HG02623 (cell line): ENCODE measurements around the gene RNF39.
A peak's percentile ranks its signal among the peaks of the same experiment; 100 is the strongest.
"Not testable (repeated sequence)": the region's sequence is repeated elsewhere in the genome, so short reads cannot be mapped to it uniquely, and the experiment has no call there.

Source experiments
- ATAC-seq: cut with Tn5 transposase; IDR thresholded peaks from one replicate; pipeline ENCODE4 v1.9.1; 2021; ENCODE audit warnings: moderate library complexity; ENCODE audit not compliant: unreplicated experiment

RNF39 gene, protein sequence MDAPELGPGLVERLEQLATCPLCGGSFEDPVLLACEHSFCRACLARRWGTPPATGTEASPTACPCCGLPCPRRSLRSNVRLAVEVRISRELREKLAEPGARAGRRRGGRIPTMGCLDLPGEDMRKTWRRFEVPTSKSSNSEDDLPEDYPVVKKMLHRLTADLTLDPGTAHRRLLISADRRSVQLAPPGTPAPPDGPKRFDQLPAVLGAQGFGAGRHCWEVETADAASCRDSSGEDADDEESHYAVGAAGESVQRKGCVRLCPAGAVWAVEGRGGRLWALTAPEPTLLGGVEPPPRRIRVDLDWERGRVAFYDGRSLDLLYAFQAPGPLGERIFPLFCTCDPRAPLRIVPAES

DNA sequence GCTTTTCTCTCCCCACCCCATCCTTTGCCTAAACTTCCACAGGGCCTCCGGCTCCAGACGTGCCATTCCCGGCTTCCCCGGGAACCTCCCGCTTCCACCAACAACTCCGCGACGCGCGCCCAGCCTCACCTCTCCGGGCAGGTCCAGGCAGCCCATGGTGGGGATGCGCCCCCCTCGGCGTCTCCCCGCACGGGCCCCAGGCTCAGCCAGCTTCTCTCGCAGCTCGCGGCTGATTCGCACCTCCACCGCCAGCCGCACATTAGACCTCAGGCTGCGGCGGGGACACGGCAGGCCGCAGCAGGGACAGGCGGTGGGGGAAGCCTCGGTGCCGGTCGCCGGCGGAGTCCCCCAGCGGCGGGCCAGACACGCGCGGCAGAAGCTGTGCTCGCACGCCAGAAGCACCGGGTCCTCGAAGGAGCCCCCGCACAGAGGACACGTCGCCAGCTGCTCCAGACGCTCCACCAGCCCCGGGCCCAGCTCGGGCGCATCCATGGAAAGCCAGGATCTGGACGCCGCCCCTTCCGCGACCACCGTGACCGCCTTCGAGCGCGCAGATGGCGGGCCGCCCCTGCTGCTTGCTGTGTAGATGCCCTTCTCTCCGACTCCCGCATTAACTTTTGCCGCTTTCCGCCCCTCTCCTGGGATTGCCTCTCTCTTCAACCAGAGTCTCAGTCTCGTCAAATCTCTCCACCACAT lies at the start of gene RNF39:
Gene RNF39, minus strand, starts transcription at position 676 of the 696 bp plus-strand sequence. Its CDS starts 184 bp downstream, at position 492.
- ATAC-seq, result no peak

DNA sequence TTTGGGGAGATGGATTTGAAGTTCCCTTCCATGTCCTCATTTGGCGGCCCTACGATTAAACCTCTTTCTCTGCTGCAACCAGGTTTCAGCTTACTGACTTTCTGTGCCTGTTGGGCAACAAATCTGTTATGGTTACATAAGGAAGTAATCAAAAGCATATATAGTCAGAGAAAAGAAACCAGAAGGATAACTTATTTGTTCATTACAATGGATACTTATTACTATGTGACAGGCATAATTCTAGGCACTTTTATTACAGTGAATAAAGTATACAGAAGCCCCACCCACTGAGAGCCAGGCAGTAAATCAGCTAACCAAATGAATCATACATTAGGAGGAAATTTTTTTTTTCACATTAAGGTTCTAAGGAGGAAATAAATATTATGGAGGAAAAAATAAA lies 46.9 kb upstream of the RNF39 start:
- no peak for ATAC-seq

DNA sequence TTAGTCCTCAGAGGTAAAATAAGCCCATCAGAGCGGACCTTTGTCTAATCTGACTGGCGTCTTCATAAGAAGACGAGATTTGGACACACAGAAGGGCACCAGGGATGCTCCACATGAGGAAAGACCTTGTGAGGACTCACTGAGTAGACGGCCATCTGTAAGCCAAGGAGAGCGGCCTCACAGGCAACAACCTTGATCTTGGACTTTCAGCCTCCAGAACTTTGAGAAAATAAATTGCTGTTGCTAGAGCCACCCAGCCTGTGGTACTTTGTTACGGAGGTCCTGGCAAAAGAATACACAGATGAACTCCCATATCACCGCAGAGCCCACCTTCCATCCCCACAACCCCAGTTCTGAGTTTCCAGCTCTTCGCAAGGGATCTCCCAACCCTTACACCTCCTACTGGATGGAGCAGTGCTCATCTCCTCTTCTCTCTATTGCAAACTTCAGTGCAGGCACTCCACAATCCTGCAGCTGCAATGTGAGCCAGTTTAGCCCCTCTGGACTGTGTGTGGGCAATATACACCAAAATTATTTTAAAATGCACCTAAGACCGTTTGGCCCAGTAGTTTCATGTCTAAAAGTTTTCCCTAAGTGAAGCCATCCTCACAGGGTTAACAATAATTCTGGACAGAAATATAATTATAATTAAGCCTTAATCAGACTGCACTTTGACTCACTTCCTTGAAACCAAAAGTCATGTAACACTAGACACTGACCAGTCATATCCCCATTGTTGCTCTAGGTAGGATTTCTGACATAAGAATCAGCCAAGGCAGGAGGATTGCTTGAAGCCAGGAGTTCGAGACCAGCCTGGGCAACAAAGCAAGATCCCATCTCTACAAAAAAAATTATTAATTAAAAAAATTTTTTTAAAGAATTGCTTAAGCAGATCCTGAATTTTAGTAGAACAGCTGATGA lies 46.1 kb upstream of the RNF39 start:
- ATAC-seq, result no peak

DNA sequence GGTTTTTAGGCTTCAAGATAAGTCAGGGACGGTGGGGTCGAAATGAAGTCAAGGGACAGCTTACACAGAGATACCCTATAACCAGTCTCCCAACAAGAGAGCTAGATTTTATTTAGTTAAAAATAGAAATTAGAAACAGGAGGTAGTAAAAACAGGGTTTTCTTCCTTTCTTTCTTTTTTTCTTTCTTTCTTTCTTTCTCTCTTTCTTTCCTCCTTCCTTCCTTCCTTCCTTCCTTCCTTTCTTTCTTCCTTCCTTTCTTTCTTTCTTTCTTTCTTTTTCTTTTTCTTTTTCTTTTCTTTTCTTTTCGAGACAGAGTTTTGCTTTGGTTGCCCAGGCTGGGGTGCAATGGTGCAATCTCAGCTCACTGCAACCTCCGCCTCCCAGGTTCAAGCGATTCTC lies 43.1 kb upstream of the RNF39 start:
- ATAC-seq, result not testable (repeated sequence)

DNA sequence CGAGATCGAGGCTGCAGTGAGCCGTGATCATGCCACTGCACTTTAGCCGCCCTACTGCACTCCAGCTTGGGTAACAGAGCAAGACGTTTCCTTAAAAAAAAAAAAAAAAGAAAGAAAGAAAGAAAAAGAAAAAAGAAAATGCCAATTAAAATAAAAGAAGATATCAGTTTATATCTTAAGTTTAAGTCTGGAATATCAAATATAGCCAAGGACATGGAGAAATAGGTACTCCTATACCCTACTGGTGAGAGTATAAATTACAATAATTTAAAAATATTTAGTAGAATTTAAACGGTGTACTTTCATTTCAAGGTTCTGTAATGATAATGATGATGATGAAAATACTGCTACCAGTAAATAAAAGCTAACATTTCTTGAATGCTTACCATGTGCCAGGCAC lies 41.2 kb upstream of the RNF39 start:
- no peak for ATAC-seq

DNA sequence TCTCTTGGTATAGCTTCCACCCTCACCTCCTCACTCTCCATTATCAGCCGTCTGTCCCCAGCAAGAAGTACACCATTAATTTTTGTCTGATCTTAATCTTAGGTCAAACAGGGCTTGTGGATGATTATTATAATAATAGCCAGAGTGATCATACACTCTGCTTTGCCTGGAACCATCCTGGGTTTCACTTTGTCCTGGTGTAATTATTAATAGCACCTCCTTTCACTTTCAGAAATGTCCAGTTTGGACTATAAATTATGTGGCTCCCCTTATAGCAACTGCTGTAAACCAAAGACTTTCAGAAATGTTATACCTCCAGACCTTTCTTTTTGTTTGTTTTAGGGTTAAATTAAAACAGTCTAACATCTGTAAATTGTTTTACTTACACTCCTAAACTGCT lies 38.3 kb upstream of the RNF39 start:
- ATAC-seq, result no peak

DNA sequence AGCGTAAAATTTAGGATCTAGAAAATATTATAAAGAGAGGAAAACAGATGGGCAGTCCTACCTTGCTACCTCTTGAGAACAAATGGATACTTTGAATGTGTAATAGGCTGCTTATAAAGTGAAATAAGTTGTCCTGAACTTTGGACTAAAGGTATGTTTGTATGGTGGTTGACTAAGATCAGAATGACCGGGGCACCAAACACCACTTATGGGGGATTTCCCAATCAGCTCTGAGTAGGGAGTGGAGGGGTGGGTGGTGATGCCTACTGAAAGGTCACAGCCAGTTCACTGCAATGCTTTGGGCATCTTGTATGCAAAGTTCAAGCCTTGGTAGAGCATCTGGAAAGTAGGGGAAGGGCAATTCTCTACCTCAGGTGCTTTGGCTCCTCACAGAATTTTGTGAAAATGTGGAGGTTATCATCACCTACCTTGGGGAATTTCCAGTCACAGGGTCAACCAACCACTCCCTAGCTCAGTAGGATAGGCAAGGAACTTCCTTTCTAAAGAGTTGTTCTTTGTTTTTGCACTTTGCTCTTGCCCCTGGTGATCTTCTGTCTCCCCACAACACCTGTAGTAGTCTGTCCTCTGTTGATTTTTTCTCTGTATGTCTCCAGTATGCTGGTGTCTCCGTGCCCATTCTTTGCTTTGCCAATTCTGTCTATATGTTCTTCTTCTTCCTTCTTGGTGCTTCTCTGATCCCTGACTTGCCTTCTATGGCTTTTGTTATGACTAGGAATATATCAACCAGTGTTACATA lies 37.6 kb upstream of the RNF39 start, which contains the start of gene TRIM31:
Gene TRIM31, minus strand, starts transcription at position 88 of the 757 bp plus-strand sequence. CDS start 285 bp downstream, outside the sequence.
- ATAC-seq, result no peak

DNA sequence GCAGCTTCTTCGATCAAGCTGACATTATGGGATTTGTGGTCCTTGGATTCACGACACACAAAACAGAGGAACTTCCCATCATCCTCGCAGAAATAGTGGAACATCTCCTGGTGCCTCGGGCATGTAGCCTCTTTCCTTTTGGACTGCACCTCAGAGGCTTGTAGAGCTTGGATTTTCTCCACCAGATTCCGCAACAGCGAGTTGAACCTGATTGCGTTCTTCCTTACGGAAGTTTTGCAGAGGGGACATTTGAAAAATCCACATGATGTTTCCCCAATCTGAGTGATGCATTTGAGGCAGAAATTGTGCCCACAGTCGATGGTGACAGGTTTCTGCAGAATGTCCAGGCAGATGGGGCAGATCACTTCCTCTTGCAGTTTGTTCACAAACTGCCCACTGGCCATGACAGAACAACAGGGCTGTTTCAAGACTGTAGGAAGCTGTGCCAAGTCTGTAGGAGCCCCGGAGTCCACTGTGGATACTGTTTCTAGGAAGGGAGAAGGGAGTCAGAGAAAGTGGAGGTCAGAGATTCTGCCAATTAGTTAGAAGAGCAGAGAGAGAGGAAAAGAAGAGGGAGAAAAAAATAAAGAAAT lies 36.9 kb upstream of the RNF39 start:
- no peak for ATAC-seq

DNA sequence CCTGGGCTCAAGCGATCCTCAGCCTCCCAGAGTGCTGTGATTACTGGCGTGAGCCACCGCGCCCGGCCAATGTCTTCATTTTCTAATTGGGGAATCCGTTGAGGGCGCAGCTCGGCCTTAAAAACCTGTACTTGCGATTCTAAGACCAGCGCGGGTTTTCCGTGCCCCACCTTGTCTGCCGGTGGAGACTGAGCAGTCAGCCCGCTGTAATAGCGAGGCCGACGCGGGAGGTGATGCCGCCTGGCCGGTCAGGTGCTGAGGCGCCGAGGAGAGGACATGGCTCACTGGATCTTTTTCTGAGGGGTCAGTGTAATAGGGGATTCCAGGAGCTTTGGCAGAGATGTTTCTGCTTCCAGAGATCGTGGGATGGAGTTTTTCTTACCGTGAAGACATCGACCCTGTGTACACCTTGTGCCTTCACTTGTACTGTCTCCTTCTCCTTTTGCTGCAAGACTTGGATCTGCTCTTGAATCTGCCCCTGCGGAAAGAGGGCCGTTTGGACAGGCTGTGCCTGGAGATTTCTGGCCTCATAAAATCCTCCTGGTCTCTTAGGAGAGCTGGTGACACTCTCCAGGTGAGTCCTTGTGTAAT lies 35.8 kb upstream of the RNF39 start:
- ATAC-seq, result no peak

DNA sequence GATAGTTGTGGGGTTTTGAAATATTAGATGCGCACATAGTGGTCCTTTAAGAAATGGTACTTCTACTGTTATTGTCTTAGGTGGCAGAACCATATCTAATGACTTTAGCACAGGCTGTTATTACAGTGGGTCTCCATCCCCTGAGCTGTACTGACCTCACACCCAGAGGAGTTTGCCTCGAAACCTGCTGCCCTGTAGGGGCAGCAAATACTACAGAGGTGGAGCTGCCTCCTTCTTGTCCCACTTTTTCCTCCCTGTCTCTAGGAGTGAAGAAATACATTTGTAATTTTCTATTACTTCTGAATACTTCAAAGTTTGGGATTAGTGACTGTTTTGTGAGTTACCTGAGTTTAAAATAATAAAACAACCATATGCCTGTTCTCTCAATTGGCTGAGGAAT lies 29.1 kb upstream of the RNF39 start:
- no peak for ATAC-seq

DNA sequence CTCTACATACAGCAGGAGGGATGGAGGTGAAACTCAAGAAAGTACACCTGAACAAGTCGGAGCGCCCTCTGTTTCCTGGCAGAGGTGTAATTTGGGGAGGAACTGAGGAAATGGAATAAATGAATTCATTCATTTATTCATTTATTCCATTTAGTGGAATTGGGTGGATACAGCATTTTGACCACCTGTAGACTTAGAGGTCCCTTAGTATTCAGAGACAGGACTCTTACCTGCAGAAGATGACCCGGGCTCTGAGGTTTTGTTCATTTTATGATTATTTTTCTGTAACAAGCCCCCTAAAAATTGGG lies 28.3 kb upstream of the RNF39 start:
- ATAC-seq, result no peak

DNA sequence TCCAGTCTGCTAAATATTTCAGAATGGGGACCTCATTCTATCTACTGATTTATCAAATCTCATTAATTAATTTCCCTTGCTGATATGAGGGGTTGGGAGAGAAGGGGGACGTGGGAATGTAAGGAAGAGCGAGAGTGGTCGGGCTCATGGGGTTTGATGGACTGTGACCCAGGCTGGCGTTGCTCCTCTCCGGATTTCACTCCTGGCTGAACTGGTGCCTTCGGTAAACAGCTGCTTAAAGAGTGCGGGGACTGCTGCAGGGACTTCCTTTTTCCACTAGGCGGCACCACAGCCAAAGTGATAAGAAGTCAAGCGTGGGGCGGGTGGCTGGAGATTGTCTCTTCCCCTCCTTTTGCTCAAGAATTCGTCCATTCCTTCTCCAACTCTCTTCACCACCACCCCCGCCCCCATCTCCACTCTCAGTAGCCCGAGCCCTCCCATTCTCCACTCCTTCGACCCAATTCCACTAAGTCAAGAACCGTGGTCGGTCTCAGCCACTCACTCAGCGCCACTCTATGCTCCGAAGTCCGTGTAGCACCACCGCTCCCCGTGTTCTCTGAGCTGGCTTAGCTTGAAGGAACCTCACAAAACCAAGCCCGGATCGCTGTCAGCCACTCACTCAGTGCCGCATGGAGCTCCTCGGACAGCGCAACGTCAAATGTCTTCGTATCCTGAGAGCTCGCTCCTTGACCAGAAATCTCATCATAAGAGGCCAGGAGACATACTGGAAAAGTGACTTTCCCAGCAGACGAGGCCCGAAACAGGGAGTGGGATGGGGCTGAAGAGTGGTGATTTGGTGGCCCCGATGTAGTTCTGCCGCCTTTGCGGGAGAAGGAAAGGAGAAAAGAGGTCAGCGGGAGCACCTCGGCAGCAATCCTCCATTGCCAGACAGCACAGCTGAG lies 27.7 kb upstream of the RNF39 start:
- peak; percentile 59 for ATAC-seq

DNA sequence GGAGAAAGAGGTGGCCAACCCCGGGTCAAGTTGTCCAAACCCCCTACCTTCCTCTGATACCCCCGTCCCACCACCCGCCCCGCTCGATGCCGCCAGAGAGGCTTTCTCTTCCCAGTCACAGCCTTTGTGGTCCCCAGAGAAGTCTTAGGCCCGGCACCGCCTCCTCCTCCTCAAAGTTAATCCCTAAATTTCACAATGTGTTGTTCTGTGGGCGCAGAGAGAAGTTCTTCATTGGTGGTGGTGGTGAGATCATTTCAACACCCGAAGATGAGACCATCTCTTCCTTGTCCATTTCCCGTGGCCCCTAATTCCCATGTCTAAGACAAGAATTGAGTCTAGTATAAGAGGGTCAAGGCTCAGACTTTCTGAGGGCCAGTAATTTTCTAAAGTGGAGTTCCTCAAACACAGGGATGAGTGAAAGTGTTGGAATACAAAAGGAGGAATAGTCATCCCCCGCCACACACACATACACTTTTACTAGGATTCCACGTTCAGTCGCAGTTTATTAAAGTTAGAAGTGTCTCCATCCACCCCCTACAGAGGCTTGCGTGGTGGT lies 26.9 kb upstream of the RNF39 start:
- ATAC-seq, result no peak

DNA sequence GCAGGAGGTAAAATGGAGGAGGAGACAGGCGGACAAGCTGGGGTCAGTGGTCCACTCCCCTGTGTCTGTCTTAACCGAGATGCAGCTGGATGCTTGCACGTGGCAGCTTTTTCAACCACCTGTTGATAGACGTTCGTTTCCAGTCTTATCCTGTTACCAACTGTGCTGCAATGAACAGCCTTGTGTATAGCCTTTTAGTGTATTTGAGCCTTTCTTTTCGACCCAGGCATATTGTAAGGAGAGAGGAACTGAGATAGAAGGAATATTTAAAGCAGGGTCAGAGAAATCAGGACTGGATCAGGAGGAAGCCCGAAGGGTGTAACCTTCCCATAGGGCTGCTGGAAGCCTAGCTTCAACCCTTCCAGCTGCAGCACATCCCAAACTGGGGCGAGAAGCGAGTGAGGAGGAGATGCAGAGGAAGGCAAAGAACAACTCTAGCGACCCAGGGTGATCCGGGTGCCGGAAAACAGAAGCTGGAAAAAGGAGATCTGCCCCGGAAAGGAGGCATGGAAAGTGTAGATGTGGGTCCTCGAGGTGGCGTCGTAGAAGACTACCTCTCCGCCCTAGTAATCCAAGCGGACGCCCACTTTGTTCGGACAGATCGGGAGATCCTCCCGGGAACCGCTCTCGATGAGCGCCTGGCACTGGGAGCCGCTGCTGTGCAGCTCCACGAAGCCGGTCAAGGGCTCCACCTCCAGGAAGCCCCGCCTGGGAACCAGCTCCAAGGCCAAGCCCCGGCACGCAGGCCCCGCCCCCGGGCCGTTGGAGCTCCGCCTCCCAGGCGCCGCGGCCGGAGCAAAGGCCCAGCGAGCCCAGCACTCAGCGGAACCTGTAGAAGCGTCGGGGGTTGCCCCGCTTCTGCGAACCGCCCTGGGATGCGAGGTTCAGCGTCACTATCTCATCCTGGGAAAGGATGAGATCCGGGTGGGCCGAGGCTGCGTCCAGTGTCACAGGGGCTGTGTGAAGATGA lies 26.2 kb upstream of the RNF39 start:
- peak; percentile 68 for ATAC-seq

DNA sequence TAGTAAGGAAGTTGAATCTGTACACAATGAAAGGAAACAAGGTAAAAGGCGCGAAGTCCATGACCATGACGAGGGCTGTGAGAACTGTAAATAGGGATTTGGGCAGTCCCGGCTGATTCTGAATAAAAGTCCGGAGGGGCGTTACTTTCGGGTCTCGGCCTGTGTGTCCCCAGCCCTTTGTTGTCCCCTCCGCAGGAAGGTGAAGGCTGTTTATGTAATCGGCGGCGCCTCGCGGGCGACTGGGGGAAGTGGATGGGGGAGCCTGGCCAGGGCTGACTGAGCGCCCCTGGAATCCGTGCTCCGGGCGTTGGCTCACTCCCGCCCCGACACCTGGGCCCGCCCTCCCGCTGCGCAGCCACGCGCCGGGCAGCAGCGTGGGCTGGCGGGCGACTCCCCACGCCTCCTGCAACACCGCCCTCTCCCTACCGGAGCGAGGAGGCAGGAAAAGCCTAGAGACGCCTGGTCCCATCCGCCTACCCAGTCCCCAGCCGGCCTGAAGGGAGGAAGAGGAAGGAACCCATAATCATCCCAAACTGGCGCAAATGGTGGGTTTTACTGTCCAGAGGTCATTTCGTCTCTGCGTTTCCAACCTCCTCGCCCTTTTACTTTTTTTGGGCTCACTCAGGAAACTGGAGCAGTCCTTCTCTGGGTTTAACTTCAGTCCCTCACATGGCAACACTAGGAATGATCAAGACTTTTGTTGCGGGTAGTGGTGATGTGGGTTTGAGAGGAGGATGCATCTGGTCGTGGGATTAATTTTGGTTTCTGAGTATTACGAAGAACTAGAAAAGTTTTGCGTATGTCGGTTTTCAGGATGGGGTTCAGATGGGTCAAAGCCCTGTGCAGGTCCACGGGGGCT lies 25.2 kb upstream of the RNF39 start:
- no peak for ATAC-seq

DNA sequence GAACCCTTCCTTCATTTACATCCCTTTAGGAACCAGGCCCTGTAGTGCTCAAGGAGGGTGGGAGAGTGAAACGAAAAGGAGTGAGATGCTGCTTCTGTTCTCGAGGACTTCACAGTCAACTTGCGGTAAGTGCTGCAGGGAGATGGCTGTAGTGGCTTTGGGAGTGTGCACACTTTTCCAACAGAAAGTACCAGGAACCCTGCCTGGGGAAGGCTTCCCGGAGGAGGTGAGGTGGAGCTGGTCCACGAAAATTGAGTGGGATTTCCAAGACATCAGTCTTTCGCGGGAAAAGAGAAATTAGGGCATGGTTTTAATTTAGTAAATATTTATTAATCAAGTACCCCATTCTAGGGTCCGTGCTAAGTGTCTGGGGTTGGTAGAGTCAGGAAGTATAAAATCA lies 24.6 kb upstream of the RNF39 start:
- no peak for ATAC-seq
